HFF-Myc (cell line): ENCODE measurements around the gene NIFK.
A peak's percentile ranks its signal among the peaks of the same experiment; 100 is the strongest.
"Not testable (repeated sequence)": the region's sequence is repeated elsewhere in the genome, so short reads cannot be mapped to it uniquely, and the experiment has no call there.

Experiments used
- DNase-seq: peaks from one replicate; pipeline ENCODE4 v3.0.0-alpha.2; 2011; ENCODE audit warnings: low read depth; ENCODE audit errors: extremely low read depth
- H3K4me3 ChIP-seq: replicated peaks from 2 replicates; pipeline ENCODE4 v1.5.1; 2011; ENCODE audit warnings: low read depth, mild to moderate bottlenecking, control low read depth, low read length
- TF ChIP-seq, protein P1 (sequence below): IDR thresholded peaks from 2 replicates; pipeline ENCODE4 v1.5.1; 2012; ENCODE audit warnings: mild to moderate bottlenecking, low read depth, low read length, control low read depth; ENCODE audit errors: missing control alignments

Gene NIFK

DNA sequence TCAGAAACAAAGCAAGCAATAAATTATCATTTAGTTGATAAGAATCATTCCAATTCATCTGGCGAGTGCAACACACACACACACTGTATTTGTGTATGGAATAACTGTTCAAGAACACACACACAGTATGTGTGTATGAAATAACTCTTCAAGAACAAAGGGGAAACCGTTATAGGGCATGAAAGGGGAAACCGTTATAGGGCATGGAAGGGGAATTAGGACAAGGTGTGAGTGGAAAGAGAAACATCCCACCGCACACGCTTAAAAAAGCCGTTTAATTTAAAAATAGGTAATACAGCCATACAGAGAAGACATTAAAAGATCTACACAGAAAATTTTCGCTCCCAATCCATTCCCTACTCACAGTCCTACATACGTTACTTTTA lies 18.2 kb upstream of the NIFK start:
- no peak for DNase-seq
- TF ChIP-seq, protein P1, sequence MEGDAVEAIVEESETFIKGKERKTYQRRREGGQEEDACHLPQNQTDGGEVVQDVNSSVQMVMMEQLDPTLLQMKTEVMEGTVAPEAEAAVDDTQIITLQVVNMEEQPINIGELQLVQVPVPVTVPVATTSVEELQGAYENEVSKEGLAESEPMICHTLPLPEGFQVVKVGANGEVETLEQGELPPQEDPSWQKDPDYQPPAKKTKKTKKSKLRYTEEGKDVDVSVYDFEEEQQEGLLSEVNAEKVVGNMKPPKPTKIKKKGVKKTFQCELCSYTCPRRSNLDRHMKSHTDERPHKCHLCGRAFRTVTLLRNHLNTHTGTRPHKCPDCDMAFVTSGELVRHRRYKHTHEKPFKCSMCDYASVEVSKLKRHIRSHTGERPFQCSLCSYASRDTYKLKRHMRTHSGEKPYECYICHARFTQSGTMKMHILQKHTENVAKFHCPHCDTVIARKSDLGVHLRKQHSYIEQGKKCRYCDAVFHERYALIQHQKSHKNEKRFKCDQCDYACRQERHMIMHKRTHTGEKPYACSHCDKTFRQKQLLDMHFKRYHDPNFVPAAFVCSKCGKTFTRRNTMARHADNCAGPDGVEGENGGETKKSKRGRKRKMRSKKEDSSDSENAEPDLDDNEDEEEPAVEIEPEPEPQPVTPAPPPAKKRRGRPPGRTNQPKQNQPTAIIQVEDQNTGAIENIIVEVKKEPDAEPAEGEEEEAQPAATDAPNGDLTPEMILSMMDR = no peak
- H3K4me3 ChIP-seq = peak overlapping the region; percentile 79

DNA sequence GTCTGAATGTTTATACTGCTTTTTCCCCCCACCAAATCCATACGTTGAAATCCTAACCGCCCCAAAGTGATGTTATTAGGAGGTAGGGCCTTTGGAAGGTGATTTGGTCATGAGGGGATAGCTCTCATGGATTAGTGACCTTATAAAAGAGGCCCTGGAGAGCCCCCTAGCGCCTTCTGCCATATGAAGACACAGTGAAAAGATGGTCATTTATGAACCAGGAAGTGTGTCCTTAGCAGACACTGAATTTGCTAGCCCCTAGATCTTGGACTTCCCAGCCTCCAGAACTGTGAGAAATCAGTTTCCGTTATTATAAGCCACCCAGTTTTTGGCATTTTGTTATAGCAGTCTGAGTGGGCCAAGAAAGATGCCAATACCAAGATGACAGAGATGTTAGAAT lies 11.5 kb upstream of the NIFK start:
- H3K4me3 ChIP-seq = no peak overlapping the region
- DNase-seq = peak; percentile 19
- TF ChIP-seq, protein P1 = peak; percentile 41

DNA sequence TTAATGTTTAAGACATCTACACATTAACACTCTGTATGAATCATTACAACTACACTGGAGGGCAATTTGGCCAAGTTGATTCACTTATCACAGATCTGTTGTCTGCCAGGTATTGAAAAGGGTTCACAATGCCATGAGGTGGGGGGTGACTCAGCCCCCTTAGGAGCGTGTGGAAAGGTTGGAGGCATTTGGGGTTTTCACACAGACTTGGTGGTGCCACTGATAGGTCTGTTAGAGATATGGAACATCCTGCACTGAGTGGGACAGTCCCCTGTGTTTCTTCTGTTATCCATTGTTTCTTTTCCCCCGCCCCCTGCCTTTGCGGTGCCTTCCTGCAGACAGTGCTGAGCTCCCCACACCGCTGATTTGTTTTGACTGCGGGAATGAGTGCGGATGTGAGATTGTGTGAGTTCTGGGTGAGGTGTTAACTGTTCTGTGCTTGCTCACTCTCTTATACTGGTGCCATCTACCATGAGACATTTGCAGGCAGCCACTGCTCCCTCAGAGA lies 9.4 kb upstream of the NIFK start:
- TF ChIP-seq, protein P1 = no peak
- H3K4me3 ChIP-seq = no peak overlapping the region
- no peak for DNase-seq

DNA sequence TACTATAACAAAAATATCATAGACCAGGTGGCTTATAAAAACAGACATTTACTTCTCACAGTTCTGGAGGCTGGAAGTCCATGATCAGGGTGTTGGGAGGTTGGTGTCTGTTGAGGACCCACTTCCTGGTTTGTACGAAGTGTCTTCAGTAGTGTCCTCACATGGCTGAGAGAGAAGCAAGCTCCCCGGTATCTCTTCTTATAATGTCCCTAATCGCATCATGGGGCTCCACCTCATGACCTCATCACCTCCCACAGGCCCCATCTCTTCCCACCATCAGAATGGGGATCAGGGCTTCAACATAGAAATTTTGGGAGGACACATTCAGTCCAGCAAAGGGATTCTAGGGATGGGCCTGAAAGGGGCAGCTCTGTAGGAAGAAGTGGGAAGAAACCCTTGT lies 4.8 kb upstream of the NIFK start:
- no peak for DNase-seq
- TF ChIP-seq, protein P1 = no peak
- H3K4me3 ChIP-seq = no peak overlapping the region

DNA sequence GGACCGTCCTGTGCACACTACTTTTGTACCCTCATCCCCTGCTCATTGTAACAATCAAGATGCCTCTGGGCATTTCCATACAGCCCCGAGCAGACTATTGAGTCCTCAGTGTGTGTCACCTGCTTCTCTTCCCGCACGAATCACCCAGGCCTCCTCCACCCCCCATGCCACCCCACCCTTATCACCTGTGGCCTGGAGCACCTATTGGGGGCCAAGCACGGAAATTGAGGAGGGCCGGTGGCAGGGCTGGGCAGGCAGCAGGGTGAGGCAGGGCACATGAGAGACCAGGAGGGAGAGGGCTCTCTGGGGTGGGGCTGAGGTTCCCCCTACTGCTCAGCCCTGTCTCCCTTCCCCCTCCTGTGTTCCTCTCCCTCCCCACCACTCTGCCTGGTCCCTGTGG lies 4.3 kb upstream of the NIFK start:
- DNase-seq = no peak
- H3K4me3 ChIP-seq = no peak overlapping the region
- TF ChIP-seq, protein P1 = no peak

DNA sequence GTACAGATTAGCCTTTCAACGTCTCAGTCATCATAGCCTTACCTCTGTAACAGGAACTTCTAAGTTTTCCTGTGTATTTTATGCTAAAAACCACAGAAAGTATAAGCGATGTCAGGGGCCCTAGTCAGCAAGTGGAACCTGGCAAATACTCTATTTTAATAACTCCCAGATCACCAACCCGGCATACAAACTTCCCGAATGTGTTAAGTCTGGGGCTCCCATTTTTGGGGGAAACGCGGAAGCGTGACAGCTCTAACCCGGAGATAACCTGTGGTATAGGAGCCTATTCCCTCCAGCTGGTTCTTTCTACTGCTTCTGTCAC lies 574 bp downstream of the NIFK start:
- TF ChIP-seq, protein P1 = no peak
- peak overlapping the region; percentile 100 for H3K4me3 ChIP-seq
- no peak for DNase-seq

DNA sequence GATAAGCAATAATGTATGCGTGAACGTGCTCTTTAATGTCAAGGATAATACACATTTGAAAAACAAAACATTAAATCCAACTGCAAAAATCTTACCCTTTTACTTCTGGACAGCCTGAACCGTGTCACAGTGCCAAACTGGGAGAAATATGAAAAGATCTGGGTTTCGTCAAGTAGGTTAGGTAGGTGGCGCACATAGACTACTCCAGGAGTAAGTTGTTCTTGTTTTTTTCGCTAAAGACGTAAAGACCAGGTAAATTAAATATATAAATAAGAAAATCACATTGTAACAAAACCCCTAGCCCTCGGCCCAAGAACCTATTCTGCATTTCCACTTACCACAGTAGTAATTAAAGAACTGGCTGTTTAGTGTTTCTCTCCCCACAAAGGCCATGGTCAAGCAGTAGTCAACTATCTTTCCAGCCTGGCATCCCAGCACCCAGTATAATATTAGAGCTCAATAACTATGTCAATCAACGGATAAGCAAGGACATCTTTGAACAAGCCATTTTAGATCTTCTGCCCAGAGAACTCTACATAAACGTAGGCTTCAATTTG lies 1.1 kb downstream of the NIFK start:
- peak overlapping the region; percentile 100 for H3K4me3 ChIP-seq
- TF ChIP-seq, protein P1 = no peak
- DNase-seq = no peak

DNA sequence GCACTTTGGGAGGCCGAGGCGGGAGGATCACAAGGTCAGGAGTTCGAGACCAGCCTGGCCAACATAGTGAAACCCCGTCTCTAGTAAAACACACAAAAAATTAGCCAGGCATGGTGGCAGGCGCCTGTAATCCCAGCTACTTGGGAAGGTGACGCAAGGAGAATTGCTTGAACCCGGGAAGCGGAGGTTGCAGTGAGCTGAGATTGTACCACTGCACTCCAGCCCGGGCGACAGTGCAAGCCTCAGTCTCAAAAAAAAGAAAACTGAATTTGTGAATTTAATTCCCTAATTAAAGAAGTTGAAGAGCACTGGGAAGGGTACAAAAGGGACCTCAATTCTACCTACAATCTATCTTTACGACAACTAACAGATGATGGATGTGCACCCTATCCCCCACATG lies 2.1 kb downstream of the NIFK start:
- DNase-seq = not testable (repeated sequence)
- H3K4me3 ChIP-seq = peak overlapping the region; percentile 100
